ENCODE data around the gene DPH6.

Gene DPH6

DNA sequence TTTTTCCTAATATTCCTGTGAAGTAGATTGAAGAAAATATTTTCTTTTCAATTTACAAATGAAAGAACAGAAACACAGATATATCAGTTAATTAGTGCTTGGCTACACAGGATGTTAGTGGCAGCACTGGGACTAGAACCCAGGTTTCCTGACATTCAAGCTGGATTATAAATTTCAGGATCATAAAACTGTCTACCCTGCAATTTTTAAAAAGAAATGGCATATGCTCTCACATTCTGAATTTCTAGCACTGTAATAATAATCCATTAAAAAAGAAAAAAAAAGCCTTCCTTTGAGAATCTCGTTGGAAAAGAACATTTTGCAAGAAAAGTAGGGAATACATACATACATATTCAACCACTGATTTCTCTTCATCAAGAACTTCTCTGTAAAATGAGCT, 9.3 kb upstream of the DPH6 start:
- no peak overlapping the region for H3K4me3 Mint-ChIP-seq
- peaks cover 2% of the 10 kb centered on the region for H3K36me3 Mint-ChIP-seq
- H3K4me1 Mint-ChIP-seq (ENCODE audit: low read depth) = no peaks in the 10 kb centered on the region
- H3K27ac Mint-ChIP-seq = no peak overlapping the region
- H3K27me3 Mint-ChIP-seq = peaks cover 2% of the 10 kb centered on the region
- no peaks in the 10 kb centered on the region for H3K9me3 Mint-ChIP-seq (ENCODE audit: low read depth)

DNA sequence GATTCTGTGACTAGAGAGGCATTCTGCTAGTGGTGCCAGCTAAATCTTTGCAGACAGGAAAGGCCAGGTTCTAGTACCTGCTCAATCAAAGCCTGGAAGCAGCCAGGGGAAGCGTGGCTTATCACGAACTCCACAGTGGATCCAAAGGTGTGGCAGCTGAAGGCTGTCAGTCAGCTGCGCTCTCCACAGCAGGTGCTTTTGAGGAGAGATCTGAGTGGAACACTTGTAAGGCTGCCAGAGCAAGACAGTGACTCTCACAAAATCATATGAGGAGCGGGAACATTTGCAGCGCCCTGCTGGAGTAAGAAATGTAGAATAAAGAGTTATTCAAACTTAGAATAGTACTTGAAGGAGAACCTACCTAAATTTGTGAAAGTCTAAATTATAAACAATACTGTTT, 5.0 kb upstream of the DPH6 start:
- Mint-ChIP-seq H3K36me3 (no peaks in the 10 kb centered on the region), H3K9me3 (ENCODE audit: low read depth) (no peaks in the 10 kb centered on the region), H3K4me3 (no peak overlapping the region), H3K27me3 (peaks cover 2% of the 10 kb centered on the region), H3K4me1 (ENCODE audit: low read depth) (peaks cover 9% of the 10 kb centered on the region), H3K27ac (no peak overlapping the region)

DNA sequence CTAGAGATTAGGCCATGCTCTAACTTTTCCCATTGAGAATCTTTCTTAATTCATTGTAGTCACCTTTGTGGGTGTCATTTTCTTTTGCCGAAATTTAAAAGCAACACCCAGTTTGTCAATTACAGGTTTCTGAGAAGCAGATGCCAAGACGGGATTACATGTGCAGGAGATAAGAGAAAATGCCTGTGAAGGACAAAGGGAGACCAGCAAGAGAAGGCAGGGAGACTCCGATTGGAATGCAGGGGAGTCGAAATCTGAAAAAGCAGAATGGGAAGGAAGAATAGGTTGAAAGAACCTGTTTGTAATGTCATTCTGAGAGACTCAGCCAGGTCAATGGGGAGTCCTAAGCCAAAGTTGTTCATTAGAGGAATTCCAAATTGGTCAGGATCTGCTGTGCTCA, 3.6 kb upstream of the DPH6 start:
- H3K27ac Mint-ChIP-seq = no peak overlapping the region
- no peaks in the 10 kb centered on the region for H3K36me3 Mint-ChIP-seq
- peaks cover under 1% of the 10 kb centered on the region for H3K27me3 Mint-ChIP-seq
- H3K9me3 Mint-ChIP-seq (ENCODE audit: low read depth) = no peaks in the 10 kb centered on the region
- peaks cover 18% of the 10 kb centered on the region for H3K4me1 Mint-ChIP-seq (ENCODE audit: low read depth)
- H3K4me3 Mint-ChIP-seq = no peak overlapping the region

DNA sequence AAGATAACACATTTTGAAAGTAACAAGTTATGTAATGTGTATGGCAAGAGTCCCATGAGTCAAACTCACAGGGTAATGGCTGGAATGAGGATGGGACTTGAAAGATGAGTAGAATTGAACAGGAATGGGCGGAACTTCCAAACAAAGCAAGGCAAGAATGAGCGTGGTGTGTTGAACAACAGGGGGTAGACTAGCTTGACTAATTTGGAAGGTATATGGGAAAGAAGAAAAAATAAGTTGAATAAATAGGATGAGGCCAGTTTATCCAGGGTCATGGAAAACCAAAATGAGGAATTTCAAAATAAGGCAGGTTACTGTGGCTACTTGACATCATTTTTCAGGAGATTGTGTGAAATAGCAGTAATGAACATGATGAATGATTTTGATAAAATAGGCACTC, 2.5 kb upstream of the DPH6 start:
- Mint-ChIP-seq H3K27ac (no peak overlapping the region), H3K9me3 (ENCODE audit: low read depth) (no peaks in the 10 kb centered on the region), H3K4me1 (ENCODE audit: low read depth) (peaks cover 24% of the 10 kb centered on the region), H3K36me3 (no peaks in the 10 kb centered on the region), H3K4me3 (no peak overlapping the region), H3K27me3 (no peaks in the 10 kb centered on the region)

DNA sequence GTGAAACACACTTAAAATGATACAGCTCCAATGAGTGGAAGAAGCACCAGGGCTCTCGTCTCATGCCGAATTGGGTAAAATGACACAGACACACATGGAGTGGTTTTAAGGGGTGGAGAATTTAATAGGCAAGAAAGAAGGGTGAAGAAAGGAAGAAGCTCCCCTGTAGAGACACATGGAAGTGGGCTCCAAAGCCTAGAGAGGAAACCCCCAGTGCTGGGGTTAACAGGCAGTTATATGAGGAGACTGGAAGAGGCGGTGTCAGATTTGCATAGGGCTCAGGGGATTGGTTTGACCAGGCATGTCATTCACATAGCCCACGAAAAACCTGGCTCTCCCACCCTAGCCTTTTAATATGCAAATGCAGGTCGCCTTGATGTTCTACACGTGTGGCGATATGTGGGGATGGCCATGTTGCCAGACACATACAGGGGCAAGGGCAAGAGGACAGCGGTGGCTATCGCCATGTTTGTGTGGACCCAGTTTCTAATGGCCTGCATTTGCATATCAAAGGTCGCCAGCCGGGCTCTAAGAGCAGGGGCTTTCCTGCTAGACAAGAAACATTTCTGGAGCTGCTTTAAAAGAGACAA, 1.9 kb upstream of the DPH6 start:
- peaks cover 25% of the 10 kb centered on the region for H3K4me1 Mint-ChIP-seq (ENCODE audit: low read depth)
- H3K4me3 Mint-ChIP-seq = peak overlapping the region; percentile 24
- no peaks in the 10 kb centered on the region for H3K27me3 Mint-ChIP-seq
- H3K36me3 Mint-ChIP-seq = no peaks in the 10 kb centered on the region
- H3K27ac Mint-ChIP-seq = no peak overlapping the region
- no peaks in the 10 kb centered on the region for H3K9me3 Mint-ChIP-seq (ENCODE audit: low read depth)

DNA sequence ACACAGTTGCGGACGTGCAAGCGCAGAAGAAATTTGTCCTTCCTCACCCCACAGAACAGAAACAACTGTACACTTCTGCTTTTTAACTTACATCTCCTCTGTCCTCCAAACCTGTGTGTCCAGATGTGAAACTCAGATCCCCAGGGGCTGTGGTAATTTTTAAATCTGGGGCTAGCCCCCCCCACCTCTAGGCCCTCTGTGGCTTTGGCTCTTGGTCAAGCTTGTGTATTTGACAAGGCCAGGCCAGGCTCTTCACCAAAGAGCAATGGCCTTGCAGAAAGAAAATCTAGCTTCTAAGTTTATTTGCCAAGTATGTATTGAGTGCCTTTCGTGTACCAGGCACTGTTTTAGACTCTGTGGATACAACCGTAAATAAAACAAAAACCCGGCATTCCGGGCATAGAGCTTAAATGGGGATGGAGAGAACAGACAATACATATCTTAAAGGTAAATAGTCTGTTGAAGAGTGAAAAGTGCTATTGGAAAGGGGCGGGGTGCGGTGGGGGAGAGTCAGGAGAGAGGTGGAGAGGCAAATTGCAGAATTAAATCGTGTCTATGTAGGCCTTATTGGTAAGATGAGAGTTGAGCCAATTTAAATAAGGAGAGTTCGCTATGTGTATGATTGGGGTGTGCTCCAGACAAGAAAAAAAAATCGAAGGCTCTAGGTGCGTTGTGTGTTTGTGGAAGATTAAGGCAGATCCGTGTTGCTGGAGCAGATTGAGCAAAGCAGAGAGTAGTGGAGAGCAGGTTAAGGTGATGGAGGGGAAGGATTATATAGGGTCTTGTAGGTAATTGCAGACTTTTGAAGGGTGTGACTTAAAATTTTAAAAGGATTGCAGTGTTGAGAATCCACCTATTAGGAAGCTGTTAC, 781 bp upstream of the DPH6 start:
- Mint-ChIP-seq H3K4me3 (peak overlapping the region; percentile 99), H3K36me3 (no peaks in the 10 kb centered on the region), H3K4me1 (ENCODE audit: low read depth) (peaks cover 25% of the 10 kb centered on the region), H3K9me3 (ENCODE audit: low read depth) (no peaks in the 10 kb centered on the region), H3K27ac (peak overlapping the region; percentile 91), H3K27me3 (no peaks in the 10 kb centered on the region)

DNA sequence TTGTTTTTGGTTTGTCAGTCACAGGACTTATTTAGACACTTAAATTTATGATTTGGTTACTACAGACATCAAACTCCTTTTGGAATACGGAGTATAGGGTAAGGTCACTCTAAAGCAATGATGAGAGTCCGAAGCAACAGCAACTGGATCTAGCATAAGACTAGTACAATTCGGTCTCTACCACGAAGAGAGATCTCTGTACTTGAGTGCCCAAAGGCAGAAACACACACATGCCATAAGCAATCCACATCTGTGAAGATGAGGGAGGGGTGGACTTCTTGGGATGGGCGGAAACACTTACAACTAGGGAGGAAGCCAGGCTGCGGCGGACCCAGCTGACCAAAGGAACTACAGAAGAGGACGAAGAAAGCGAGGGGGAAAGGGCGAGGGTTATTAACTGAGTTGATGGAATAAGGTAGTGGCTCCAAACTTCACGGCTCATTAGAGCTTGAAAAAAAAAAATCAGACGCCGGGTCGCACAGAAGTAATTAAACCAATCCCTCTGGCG, 595 bp downstream of the DPH6 start:
- Mint-ChIP-seq H3K27ac (peak overlapping the region; percentile 100), H3K27me3 (no peaks in the 10 kb centered on the region), H3K4me1 (ENCODE audit: low read depth) (peaks cover 25% of the 10 kb centered on the region), H3K9me3 (ENCODE audit: low read depth) (no peaks in the 10 kb centered on the region), H3K4me3 (peak overlapping the region; percentile 99), H3K36me3 (no peaks in the 10 kb centered on the region)

DNA sequence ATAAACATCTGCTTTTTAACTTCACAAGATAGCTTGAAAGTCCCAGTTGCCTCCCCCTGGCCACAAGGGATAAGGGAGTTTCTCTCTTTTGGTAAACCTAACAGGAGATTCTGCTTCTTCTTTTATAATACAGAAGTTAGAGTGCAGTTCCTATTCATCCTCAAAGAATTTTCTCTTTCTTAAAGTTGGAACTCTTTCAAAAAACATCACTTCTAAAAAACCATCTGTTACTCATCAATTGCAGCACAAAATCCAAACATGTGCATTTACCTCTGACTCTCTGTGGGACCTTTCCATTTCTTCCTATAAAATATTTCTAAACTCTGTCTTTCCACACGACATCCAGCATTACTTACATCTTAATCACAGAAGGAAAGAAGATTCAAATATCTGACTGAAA, 5.1 kb downstream of the DPH6 start:
- no peaks in the 10 kb centered on the region for H3K9me3 Mint-ChIP-seq (ENCODE audit: low read depth)
- peaks cover 16% of the 10 kb centered on the region for H3K4me1 Mint-ChIP-seq (ENCODE audit: low read depth)
- no peaks in the 10 kb centered on the region for H3K27me3 Mint-ChIP-seq
- H3K4me3 Mint-ChIP-seq = no peak overlapping the region
- peaks cover 6% of the 10 kb centered on the region for H3K36me3 Mint-ChIP-seq
- no peak overlapping the region for H3K27ac Mint-ChIP-seq

- no peaks in the 10 kb centered on the region for H3K9me3 Mint-ChIP-seq (ENCODE audit: low read depth)
- H3K27me3 Mint-ChIP-seq = no peaks in the 10 kb centered on the region
- H3K27ac Mint-ChIP-seq = no peak overlapping the region
- peaks cover 13% of the 10 kb centered on the region for H3K4me1 Mint-ChIP-seq (ENCODE audit: low read depth)
- no peak overlapping the region for H3K4me3 Mint-ChIP-seq
- H3K36me3 Mint-ChIP-seq = peaks cover 8% of the 10 kb centered on the region
These were observed 5.9 kb downstream of the DPH6 start for GRCh38 chr15:35540021-35540420.

GRCh38 chr15:35535365-35535916, 10.5 kb downstream of the DPH6 start:
- no peaks in the 10 kb centered on the region for H3K27me3 Mint-ChIP-seq
- peaks cover 28% of the 10 kb centered on the region for H3K36me3 Mint-ChIP-seq
- peaks cover 8% of the 10 kb centered on the region for H3K4me1 Mint-ChIP-seq (ENCODE audit: low read depth)

GRCh38 chr15:35533130-35534110, 12.5 kb downstream of the DPH6 start:
- Mint-ChIP-seq H3K27me3 (no peaks in the 10 kb centered on the region), H3K4me3 (no peak overlapping the region), H3K27ac (no peak overlapping the region), H3K4me1 (ENCODE audit: low read depth) (peaks cover 11% of the 10 kb centered on the region), H3K36me3 (peaks cover 37% of the 10 kb centered on the region), H3K9me3 (ENCODE audit: low read depth) (no peaks in the 10 kb centered on the region)

More at GRCh38 chr15:35535365-35535916, 10.5 kb downstream of the DPH6 start:
- Mint-ChIP-seq H3K27ac (no peak overlapping the region), H3K4me3 (no peak overlapping the region), H3K9me3 (ENCODE audit: low read depth) (no peaks in the 10 kb centered on the region)

DNA sequence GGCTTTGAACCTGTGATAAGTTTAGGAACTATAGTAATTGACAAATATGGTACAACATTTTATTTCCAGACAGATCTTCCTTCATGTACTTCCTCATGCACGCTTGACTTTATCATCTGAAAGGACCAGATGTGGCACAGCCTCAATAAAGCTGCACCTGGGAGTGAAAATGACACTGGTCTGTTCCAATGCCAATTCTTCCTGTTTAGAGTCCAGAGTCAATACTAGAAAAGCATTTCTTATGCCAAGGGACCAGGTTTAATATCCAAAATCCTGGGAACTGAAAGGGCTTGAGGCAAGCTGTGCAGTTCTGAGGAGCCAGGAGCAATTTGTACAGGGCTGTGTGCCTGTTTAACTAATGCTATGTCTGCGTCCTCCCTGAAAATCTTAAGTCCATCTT, 15.3 kb downstream of the DPH6 start:
- Mint-ChIP-seq H3K4me3 (no peak overlapping the region), H3K27ac (no peak overlapping the region), H3K4me1 (ENCODE audit: low read depth) (peaks cover 11% of the 10 kb centered on the region), H3K27me3 (no peaks in the 10 kb centered on the region), H3K9me3 (ENCODE audit: low read depth) (no peaks in the 10 kb centered on the region), H3K36me3 (peaks cover 41% of the 10 kb centered on the region)

DNA sequence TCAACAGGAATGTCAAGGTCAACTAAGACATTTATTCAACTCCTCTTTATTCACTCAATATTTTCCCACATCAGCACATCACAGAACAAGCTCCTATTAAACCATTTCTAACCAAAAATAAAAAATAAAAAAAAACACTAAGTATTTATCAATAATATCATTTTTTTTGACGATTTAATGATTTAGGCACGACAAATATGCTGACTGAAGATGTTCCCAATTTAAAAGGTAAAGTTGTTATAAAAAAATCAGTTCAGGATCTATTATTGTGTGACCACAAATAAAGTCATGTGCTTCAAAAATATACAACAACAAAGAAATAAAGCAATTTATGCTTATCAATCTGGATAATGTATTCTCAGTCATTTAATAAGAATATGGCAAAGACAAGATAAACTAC, 16.2 kb downstream of the DPH6 start:
- no peak overlapping the region for H3K27ac Mint-ChIP-seq
- H3K4me1 Mint-ChIP-seq (ENCODE audit: low read depth) = peaks cover 7% of the 10 kb centered on the region
- H3K27me3 Mint-ChIP-seq = no peaks in the 10 kb centered on the region
- no peak overlapping the region for H3K4me3 Mint-ChIP-seq
- peaks cover 37% of the 10 kb centered on the region for H3K36me3 Mint-ChIP-seq
- no peaks in the 10 kb centered on the region for H3K9me3 Mint-ChIP-seq (ENCODE audit: low read depth)

DNA sequence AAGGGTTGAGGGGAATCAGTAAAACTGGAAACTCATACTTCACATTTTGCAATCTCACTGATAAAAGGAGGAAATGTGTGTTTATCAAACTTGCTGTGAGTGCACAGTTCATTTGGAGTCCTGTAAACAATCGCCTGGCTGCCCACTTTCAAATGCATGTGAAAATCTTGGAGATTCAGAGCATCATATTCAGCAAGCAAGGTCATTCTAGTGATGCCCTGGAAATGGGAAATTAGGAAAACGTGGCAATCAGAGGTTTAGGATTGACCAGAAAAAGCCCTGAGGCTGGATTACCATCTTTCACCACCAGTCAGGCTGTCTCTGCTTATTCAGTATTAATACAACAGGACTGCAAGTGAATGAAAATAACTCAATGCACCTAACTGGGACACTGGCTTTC, 23.9 kb downstream of the DPH6 start:
- H3K27ac Mint-ChIP-seq = no peak overlapping the region

More for the DNA sequence above, 23.9 kb downstream of the DPH6 start:
- no peaks in the 10 kb centered on the region for H3K9me3 Mint-ChIP-seq (ENCODE audit: low read depth)
- no peak overlapping the region for H3K4me3 Mint-ChIP-seq
- H3K27me3 Mint-ChIP-seq = no peaks in the 10 kb centered on the region
- H3K36me3 Mint-ChIP-seq = peaks cover 4% of the 10 kb centered on the region
- peaks cover 6% of the 10 kb centered on the region for H3K4me1 Mint-ChIP-seq (ENCODE audit: low read depth)

Measured in activated naive CD8-positive, alpha-beta T cell (primary cell).